RCC 7860 (cell line): ENCODE measurements around the gene FREM2.

Experiments
- DNase-seq: peaks from one replicate; pipeline ENCODE4 v3.0.0-alpha.2; 2015; ENCODE audit warnings: low spot score
- FAIRE-seq: peaks from 2 replicates; lab custom pipeline; 2012; peaks lifted over from hg19 to GRCh38; lab: Jason Lieb, UNC

The FREM2 gene

DNA sequence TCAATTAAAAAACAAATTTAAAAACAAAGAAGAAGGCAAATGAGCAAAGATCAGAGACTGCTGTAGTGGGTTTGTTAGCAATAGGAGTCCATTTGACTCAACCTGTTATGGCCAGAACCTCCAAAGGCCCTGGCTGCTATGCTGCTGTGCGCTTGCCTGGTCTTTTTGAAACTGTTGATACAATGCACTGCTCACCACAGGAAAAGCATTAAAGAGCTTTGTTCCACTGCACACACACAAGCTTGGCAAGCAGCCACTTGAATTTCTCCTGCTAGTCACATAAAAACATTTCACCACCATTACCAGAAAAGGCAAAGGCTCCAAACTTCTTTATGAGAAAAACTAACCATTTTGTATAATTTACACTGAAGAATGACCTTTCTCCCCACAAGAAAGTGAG, 132.2 kb downstream of the FREM2 start:
- DNase-seq (no peak), FAIRE-seq (no peak)

DNA sequence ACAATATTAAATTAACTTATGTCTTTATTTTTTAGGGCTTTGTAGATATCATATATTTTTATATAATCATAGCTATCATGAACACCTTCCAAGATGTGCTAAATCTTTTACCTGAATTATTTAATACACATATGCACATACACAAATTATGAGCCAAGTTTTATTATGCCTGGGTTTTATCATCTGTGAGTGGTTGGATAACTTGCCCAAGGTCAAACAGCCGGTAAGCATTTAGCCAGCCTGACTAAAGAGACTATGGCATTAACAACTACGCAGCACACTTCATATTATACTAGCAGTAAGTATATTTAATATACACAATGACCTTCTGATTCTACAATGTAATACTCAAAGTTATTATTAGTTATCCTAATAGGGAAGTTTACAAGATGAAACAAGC, 132.7 kb downstream of the FREM2 start:
- FAIRE-seq (no peak), DNase-seq (no peak)

DNA sequence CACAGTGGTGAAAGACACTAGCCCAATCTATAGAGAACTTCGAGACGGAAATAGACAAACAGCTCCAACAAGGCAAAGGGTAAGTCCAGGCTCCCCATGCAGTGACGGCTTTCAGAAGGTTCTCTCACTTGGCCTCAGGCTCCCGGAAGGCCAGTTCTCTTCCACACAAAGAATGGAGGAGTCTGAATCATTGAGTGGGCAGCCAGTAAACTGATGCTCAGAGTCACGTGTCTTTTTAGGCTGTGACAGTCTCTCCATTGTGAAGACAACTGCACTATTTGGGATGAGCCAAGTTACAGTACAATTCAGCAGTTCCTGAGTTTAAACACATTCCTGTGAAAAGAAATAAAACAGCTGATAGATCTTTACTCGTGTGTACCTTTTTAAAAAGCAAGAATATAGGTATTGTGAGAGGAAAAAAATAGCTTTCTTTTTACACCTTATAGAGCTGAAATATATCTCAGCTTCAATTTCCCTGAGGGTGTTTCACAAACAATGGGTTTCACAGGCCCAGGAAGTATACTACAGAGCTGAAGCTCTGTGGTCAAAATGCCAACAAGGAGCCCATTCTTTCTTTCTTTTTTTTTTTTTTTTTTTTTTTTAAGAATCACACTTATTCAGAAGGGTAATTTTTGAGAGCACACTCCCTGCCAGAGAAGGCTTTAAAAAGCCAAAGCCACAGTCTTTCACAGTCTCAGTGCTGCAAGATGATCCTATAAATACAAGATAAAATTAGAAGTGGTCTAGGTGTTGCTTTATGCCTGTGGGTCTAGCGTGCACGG, 135.1 kb downstream of the FREM2 start:
- DNase-seq (no peak), FAIRE-seq (no peak)

DNA sequence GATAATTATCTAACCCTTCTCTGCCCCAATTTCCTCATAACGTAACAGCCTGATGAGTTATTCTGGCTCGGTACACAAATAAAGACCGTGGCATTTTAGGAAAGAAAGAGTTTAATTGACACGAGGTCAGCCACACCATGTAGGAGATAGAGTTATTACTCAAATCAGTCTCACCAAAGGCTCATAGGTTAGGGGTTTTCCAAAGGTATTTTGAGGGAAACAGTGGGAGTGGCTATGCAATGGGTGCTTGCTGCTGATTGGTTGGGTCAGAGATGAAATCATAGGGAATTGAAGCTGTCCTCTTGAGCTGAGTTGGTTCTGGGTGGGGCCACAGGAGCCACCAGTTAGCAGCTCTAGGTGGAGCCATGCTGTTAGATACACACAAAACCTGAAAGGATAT, 137.5 kb downstream of the FREM2 start:
- DNase-seq (no peak), FAIRE-seq (no peak)

DNA sequence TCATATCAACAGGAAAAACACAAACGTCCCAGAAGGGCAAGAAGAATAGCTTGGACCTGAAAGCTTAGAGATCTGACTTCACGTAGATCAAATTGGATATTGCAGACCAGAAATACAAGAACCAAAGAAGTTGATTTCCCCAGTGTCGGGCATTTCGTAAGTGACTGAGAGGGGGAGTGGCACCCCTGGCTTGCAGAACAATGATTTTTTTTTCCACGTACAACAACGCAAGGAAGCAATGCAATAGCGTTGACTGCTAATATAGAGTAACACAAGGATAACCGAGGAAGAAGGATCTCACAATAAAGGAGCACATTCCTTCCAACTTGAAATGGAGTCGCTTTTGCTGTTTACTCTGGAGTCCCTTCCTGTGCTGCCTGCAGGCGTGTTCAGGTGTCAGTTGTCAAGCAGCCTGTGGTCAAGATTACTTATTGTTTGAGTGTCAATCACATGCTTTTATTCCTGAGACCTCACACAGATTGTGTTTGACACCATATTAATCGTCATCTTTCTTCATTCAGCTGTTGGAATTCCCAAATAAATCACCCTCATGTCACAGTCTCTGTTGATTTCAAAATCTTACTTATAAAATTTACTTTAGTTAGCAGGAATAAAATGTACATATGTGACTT, 139.4 kb downstream of the FREM2 start:
- FAIRE-seq (no peak), DNase-seq (no peak)

DNA sequence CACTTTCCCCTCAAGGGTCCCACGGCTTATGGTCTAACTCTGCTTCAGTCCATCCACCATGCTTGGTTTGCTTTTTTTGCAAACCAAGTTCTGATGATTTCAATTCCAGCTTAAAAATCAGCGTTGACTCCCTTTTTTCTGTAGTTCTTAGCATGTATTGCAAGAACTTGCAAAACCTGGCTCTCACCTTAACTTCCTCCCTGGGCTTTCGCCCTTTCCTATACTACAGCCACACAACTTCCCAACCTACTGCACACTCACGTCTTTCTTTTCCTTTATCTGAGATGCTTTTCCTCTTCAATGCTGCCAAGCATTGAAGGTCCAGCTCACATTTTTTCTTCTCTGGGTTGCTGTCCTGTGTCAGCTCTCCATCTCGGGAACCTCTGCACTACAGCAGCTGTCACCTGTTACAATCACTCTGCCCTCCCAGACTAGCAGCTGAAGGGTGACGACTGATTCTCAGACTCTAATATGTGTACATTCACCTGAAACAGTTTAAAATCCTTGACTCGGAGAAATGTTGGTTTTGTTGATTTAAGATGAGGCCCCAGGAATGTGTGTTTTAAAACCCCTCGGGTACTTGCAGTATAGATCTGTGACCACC, 143.7 kb downstream of the FREM2 start:
- FAIRE-seq: no peak

DNA sequence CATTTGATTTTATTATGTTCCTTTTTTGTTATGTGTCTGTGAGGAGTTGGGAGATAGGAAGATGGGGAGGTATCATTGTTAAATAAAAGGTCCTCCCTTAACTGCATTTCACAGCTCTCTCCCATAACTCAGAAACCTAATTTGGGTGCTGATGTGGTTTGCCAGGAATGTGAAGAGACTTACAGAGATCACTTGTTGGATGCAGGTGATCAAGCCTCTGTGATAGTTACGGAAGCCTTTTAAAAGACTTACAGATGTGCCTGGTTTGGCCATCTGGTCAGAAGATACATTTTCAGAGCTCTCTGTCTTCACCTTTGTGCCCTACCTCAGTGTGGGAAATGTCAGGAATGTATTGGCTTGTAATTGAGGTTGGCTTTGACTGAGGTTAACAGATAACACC, 157.7 kb downstream of the FREM2 start:
- no peak for FAIRE-seq
- DNase-seq: no peak

More for the DNA sequence above, 143.7 kb downstream of the FREM2 start:
- no peak for DNase-seq

DNA sequence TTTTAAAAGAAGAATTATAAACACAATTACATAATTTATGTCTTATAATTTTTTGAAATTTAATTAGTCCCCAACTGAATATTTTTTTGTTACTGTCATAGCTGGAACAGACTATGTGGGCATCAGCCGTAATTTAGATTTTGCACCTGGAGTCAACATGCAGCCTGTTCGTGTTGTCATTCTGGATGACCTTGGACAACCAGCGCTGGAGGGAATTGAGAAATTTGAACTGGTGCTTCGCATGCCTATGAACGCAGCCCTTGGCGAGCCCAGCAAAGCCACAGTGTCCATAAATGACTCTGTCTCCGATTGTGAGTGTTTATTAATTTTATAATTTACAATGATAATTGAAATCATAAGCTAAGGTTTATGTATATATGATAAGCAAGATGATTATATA, 161.5 kb downstream of the FREM2 start:
- no peak for FAIRE-seq
- no peak for DNase-seq

DNA sequence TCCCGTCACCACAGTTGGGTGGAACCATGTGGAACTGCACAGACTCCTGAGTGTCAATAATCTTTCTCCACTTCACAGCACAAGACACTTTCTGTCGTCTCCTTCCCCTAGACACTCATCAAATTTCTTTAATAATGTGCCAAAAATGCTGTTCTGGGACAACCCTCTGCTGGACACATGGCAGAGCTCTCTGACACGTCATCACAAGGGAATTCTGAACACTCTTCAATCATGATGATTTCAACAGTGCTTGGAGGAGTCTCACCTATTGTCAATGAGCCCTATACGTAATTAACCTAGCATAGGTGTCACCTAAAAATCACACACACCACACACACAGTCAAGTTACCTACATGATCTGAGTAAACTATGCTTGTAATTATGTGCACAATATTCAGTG, 162.4 kb downstream of the FREM2 start:
- DNase-seq (peak; percentile 59), FAIRE-seq (no peak)

DNA sequence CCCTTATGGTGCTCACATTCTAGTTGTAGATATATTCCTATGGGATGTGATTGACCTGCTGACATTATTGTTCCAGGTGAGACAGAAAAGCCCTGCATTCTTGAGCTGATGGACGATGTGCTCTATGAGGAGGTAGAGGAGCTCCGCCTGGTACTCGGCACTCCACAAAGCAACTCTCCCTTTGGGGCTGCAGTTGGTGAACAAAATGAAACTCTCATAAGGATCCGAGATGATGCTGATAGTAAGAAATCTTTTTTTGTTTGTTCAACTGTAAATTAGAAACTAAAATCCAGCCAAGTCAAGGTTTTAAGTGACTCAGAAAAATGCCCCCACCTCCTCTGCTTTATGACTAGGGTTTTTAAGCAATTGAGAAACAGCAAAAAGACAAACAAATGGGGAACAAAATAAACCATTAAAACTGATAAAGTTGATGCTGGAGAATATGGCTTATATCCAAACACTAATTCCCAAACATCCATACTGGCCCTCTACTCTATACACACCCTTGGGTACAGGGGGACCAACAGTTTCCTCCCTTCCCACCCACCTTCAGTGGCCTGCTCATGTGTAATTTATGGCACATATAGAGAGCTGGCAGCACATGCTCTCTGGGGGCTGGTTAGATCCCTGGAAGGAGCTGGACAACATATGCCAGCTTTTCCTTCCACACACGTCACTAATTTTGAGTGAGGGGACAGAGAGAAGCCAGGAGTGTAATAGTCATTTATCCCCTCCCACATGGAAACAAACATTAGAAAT, 164.2 kb downstream of the FREM2 start:
- DNase-seq (no peak), FAIRE-seq (no peak)

DNA sequence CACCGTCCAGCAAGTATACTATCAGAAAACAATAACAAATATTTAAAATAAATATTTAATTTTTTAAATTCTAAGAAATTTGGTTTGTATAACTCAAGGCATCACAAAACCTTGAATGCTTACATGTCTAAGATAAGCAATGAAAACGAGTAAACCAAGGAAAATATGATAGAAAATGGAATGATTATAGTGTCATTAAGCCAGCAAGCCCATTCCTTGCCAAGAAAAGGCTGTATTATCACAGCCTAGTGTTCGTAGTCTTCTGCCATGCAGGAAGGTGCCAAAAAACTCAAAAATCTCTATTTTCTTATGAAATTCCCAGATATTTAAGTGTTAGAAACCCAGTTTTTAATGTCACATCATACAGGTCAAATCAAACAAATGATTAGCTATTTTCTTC, 167.3 kb downstream of the FREM2 start:
- FAIRE-seq: no peak
- DNase-seq: no peak

DNA sequence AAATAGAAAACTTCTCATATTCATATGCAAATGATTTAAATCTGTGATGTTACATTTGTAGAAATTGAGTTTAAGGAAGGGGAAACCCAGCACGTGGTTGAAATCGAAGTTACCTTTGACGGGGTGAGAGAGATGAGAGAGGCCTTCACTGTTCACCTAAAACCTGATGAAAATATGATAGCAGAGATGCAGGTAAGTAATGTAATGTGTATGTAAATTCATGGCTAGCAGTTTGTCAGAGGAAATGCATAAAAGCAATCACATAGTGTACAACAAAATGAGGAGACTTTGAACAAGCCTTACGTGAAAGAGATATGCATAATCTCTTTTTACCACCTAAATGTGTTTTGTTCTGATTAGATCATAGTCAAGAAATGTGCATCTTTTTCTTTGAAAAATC, 169.2 kb downstream of the FREM2 start:
- no peak for FAIRE-seq

DNA sequence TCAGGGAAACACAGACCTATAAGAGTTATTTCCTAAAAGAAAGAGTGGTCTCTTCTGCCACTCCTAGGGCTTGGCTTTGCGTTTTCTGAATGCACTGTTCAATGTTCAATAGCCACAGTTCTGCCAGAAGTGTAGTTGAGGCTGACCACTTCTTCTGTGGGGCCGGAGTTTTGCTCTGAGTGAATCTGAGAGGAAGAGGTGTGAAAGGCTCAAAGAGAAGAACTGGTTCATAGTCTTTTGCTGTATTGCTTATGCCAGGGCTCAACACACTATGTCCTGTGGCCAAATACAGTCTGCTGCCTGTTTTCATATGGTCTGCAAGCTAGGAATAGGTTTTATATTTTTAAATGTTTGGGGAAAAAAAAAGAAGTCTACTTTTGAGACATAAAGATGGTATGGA, 175.6 kb downstream of the FREM2 start:
- FAIRE-seq (no peak), DNase-seq (no peak)

More for the DNA sequence above, 169.2 kb downstream of the FREM2 start:
- no peak for DNase-seq

DNA sequence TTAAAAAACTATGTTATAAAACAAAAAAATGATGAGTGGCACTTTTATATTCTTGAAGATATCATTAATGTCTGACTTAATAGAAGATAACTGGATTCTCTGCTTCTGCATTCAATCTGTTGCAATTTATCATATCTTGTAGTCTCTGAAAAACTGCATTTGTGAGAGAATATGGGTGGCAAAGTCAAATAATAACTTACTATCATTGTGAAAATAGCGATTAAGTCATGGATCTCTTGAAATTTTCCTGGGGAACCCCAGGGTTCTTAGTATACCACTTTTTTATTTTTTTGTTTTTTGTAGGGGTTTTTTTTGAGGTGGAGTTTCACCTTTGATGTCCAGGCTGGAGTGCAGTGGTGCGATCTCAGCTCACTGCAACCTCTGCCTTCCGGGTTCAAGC, 176.7 kb downstream of the FREM2 start:
- DNase-seq (no peak), FAIRE-seq (no peak)

DNA sequence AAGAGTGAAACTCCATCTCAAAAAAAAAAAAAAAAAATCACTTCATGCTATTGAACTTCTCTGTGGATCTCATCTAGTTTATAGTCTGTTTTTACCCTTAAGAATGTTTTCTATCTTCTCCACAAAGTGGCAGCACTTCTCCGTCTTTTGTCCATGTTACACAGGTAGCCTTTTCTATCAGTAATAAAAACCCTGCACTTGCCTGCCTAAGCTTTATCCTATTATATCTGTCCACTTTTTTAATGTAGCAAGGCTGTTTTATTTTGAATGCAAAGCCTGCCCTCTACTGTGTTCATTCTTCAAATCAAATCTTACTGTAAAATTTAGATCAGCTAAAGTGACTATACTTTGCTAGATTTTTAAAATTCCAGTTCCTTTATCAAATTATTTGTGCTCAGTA, 179.8 kb downstream of the FREM2 start:
- no peak for FAIRE-seq
- DNase-seq: no peak

DNA sequence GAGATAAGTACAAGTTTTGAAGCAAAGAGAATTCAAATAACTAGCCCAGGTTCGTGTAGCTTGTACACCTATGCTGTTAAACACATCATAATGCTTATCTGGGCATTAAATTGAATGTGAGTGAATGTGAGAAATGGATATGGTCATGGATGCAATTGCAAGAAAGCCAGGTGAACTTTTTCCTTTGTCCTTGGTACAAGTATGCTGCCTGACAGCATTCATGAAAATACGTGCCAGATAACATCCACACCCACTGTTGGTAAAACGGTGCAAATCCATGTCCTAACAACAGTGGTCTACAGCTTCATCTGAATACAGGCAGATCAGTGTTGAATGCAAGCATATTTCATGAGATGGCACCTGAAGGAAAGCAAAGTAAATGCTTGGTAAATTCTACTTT, 181.5 kb downstream of the FREM2 start:
- FAIRE-seq: no peak

DNA sequence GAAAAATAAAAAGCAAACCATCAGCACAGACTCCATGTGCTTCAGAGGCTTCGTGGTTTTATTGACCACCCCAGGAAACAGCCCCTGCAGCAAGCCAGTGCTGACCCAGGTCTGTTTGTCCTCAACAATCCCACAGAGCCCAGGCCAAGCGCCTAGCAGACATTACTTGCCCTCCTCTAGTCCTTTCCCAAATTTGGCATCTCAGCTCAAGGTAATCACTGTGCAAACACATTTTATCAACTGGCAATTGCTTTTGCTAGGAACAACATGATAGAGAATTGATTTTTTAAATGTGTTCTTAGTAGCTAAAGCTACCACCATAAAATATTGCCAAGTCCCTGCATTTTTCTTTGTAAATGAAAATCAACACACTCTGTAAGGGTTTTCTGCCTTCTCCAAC, 182.0 kb downstream of the FREM2 start:
- FAIRE-seq (no peak), DNase-seq (no peak)

More for the DNA sequence above, 181.5 kb downstream of the FREM2 start:
- DNase-seq: no peak

DNA sequence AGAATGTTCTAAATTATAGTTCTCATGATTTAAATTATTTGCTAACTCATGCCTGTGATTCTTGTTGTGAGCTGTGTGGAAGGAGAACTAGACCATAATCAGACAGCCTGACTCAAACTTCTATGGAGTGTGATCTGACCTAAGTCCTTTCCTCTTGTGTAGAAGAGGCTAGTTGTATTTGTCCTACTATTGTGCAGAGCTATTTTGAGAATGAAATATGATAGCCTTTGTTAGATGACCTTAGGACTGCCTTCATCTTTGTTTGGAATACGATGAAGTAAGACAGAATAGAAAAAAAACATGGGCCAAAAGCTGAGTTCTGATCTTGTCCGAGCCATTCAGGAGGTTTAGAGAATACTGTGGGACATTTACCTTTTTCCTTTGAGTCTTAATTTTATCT, 184.4 kb downstream of the FREM2 start:
- DNase-seq (no peak), FAIRE-seq (no peak)

DNA sequence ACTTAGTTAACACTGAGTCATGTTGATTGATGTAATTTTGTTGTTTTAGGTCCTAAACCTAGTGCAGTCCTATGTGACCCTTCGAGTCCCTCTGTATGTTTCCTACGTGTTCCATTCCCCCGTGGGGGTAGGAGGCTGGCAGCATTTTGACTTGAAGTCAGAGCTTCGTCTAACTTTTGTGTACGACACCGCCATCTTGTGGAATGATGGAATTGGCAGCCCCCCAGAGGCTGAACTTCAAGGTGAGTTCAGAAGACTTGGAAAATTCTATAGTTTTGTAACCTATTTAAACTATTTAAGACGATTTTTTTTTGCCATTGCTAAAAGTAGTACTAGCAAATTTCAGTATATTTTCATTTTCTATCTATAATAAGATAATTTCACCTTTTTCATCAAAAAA, 185.8 kb downstream of the FREM2 start:
- DNase-seq: no peak
- FAIRE-seq: peak; percentile 8

DNA sequence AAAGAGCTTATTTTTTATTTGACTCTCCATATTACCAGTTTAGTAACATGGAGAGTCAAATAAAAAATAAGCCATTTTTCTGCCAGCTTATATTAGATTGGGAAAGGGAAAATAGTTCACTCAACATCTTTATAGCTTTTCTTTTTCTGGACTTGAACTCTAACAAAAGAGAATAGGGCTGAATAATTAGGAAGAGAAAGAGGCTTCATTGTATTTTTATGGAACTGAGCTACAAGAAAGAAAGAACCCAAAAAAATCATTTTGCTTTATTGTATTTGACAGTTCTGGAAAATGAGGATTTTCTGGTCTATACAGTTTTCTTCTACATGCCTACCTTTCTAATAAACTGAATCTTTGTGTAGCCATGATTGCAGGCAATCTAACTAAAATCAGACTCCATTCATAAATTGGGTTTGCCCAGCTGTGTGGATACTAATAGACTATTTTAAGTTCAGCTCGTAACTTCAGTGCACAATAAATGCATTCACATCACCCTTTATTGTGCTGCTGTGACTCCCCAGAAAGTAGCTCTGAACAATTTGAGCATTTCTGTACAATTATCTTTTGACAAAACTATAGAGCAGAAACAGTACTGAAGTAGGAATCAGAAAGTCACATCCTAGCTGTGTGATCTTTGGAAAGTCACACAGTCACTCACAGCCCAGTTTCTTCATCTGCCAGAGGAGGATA, 188.5 kb downstream of the FREM2 start:
- DNase-seq (no peak), FAIRE-seq (no peak)

DNA sequence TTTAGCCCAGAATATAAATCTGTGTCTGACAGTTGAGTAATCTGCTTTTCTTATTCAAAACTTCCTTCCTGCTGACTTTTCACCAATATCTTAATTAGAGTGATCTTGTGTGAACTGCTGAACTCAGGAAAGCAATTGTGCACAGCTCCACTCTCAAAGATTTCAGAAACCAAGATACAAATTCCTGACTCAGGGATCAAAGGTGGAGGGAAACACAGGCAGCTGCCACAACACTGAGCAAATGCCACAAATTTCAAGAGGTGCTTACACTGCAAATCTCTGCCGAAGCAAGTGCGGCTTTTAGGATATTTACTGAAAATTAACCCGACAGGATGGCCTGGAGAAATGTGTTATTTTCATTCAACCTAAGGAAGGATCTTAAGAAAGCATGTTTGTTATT, 192.4 kb downstream of the FREM2 start:
- FAIRE-seq (no peak), DNase-seq (no peak)
